MCF 10A (cell line): ENCODE data around the gene RCBTB2. TPM values are rescaled to one million over a fixed set of nuclear protein-coding genes. Genes with fewer than 3 reads are reported as not detected.

Experiments
- BruUV-seq: library from RNA; stranded (reverse); fragments of 400-500 nt; replicated peaks from 2 replicates; lab custom pipeline; 2021; lab: Mats Ljungman, UMichigan
- CTCF ChIA-PET: fragments of 300-600 bp; sonication (Branson Sonifier 250); formaldehyde crosslinking; extraction: SDS; loops from one replicate; lab custom pipeline; 2021; ENCODE audit warnings: antibody characterized with exemption, inconsistent platforms; lab: Yijun Ruan, JAX
- POLR2A ChIA-PET: fragments of 300-600, 350-650 bp; sonication (Branson Sonifier 250); formaldehyde crosslinking; extraction: SDS; loops from one replicate; lab custom pipeline; 2020; ENCODE audit warnings: antibody characterized with exemption, inconsistent platforms; lab: Yijun Ruan, JAX
- DNase-seq: peaks from one replicate; pipeline ENCODE4 v3.0.0-alpha.2; 2018; ENCODE audit not compliant: unreplicated experiment
- H3K27ac Mint-ChIP-seq: one replicate; pipeline ENCODE4 v1.8.0; 2022; ENCODE audit warnings: mild to moderate bottlenecking, low read depth, mixed read lengths; ENCODE audit not compliant: unreplicated experiment
- H3K27me3 Mint-ChIP-seq: one replicate; pipeline ENCODE4 v1.8.0; 2022; ENCODE audit warnings: mixed read lengths; ENCODE audit not compliant: insufficient read depth, unreplicated experiment
- H3K36me3 Mint-ChIP-seq: one replicate; pipeline ENCODE4 v1.8.0; 2022; ENCODE audit warnings: mild to moderate bottlenecking, moderate library complexity, mixed read lengths; ENCODE audit not compliant: insufficient read depth, unreplicated experiment
- H3K4me1 Mint-ChIP-seq: one replicate; pipeline ENCODE4 v1.8.0; 2022; ENCODE audit warnings: mixed read lengths; ENCODE audit not compliant: insufficient read depth, unreplicated experiment
- H3K4me3 Mint-ChIP-seq: one replicate; pipeline ENCODE4 v1.8.0; 2022; ENCODE audit warnings: mild to moderate bottlenecking, moderate library complexity, mixed read lengths; ENCODE audit not compliant: unreplicated experiment
- H3K9me3 Mint-ChIP-seq: one replicate; pipeline ENCODE4 v1.8.0; 2022; ENCODE audit warnings: mixed read lengths; ENCODE audit not compliant: unreplicated experiment
- intact Hi-C: fragments of 100-400 bp; cut with micrococcal nuclease; formaldehyde crosslinking; loops from 2 replicates; pipeline ENCODE4 v1.14.1; 2022
- total RNA-seq: library from RNA; stranded (reverse); gene quantifications from 2 replicates; pipeline ENCODE4 v1.2.3, GENCODE V29; 2022
- TF ChIP-seq, protein P1 (sequence below): fragments of 200-600 bp; IDR thresholded peaks from one replicate; pipeline ENCODE4 v1.8.0; 2022; ENCODE audit warnings: antibody characterized with exemption, mild to moderate bottlenecking; ENCODE audit not compliant: unreplicated experiment

RCBTB2 gene
- total RNA-seq, 1 experiment from 2014 or later = 2.4 TPM

DNA sequence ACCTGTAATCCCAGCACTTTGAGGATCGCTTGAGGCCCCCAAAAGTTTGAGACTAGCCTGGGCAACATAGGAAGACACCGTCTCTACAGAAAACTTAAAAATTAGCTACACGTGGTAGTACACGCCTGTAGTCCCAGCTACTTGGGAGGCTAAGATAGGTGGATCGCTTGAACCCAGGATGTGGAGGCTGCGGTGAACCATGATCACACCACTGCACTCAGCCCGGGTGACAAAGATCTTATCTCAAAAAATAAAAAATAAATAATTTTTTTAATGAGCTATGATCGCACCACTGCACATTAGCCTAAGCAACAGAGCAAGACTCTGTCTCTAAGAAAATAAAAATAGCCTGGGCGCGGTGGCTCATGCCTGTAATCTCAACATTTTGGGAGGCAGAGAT lies 6.6 kb downstream of the RCBTB2 start:
- TF ChIP-seq, protein P1, sequence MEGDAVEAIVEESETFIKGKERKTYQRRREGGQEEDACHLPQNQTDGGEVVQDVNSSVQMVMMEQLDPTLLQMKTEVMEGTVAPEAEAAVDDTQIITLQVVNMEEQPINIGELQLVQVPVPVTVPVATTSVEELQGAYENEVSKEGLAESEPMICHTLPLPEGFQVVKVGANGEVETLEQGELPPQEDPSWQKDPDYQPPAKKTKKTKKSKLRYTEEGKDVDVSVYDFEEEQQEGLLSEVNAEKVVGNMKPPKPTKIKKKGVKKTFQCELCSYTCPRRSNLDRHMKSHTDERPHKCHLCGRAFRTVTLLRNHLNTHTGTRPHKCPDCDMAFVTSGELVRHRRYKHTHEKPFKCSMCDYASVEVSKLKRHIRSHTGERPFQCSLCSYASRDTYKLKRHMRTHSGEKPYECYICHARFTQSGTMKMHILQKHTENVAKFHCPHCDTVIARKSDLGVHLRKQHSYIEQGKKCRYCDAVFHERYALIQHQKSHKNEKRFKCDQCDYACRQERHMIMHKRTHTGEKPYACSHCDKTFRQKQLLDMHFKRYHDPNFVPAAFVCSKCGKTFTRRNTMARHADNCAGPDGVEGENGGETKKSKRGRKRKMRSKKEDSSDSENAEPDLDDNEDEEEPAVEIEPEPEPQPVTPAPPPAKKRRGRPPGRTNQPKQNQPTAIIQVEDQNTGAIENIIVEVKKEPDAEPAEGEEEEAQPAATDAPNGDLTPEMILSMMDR = no peak
- Mint-ChIP-seq H3K9me3 (no peaks in the 10 kb centered on the region), H3K4me1 (no peaks in the 10 kb centered on the region), H3K27ac (no peak overlapping the region), H3K36me3 (peaks cover 2% of the 10 kb centered on the region), H3K4me3 (no peak overlapping the region), H3K27me3 (no peaks in the 10 kb centered on the region)
- ChIA-PET POLR2A (interaction anchor here (1.0 kb wide), 1 partner anchor 9 kb away, joined by 3 read pairs; no protein-coding TSS in a partner anchor), CTCF (interaction anchor here (0.6 to 1.1 kb wide), 2 partner anchors 9 to 87 kb away, joined by 3 to 4 read pairs; no protein-coding TSS in a partner anchor)
- no peak for DNase-seq
- no TSS peak for BruUV-seq
- intact Hi-C loops = no loop called here

- TF ChIP-seq, protein P1 = no peak
- CTCF ChIA-PET = interaction anchor here (0.6 to 0.7 kb wide), 2 partner anchors 12 to 1649 kb away, joined by 3 read pairs; no protein-coding TSS in a partner anchor
- DNase-seq = no peak
- peaks cover 7% of the 10 kb centered on the region for H3K36me3 Mint-ChIP-seq
- POLR2A ChIA-PET = interaction anchor here (1.2 to 1.8 kb wide), 3 partner anchors 8 to 17 kb away, joined by 3 to 8 read pairs (median 8); partner anchors contain the start of gene RCBTB2
- BruUV-seq = no TSS peak
- H3K27ac Mint-ChIP-seq = no peak overlapping the region
- H3K4me1 Mint-ChIP-seq = no peaks in the 10 kb centered on the region
- H3K27me3 Mint-ChIP-seq = no peaks in the 10 kb centered on the region
- intact Hi-C loops = no loop called here
- H3K9me3 Mint-ChIP-seq = no peaks in the 10 kb centered on the region
- H3K4me3 Mint-ChIP-seq = no peak overlapping the region
These were observed 14.8 kb downstream of the RCBTB2 start for GRCh38 chr13:48518083-48518482.

GRCh38 chr13:48515732-48516131 lies 17.1 kb downstream of the RCBTB2 start:
- CTCF ChIA-PET = interaction anchor here (1.1 to 1.2 kb wide), 2 partner anchors 11 to 18 kb away, joined by 3 read pairs; no protein-coding TSS in a partner anchor
- intact Hi-C loops = no loop called here
- TF ChIP-seq, protein P1 = no peak
- no peaks in the 10 kb centered on the region for H3K27me3 Mint-ChIP-seq
- H3K9me3 Mint-ChIP-seq = no peaks in the 10 kb centered on the region
- no peaks in the 10 kb centered on the region for H3K4me1 Mint-ChIP-seq
- peaks cover 7% of the 10 kb centered on the region for H3K36me3 Mint-ChIP-seq
- H3K4me3 Mint-ChIP-seq = no peak overlapping the region
- no TSS peak for BruUV-seq
- no peak overlapping the region for H3K27ac Mint-ChIP-seq
- POLR2A ChIA-PET = no interaction called here
- no peak for DNase-seq

GRCh38 chr13:48514793-48515192 lies 18.1 kb downstream of the RCBTB2 start:
- H3K4me3 Mint-ChIP-seq = no peak overlapping the region
- intact Hi-C loops = no loop called here
- CTCF ChIA-PET = no interaction called here
- TF ChIP-seq, protein P1 = no peak
- no peaks in the 10 kb centered on the region for H3K27me3 Mint-ChIP-seq
- no peaks in the 10 kb centered on the region for H3K9me3 Mint-ChIP-seq
- no peak overlapping the region for H3K27ac Mint-ChIP-seq
- no peak for DNase-seq
- no peaks in the 10 kb centered on the region for H3K4me1 Mint-ChIP-seq
- BruUV-seq = no TSS peak
- H3K36me3 Mint-ChIP-seq = peaks cover 13% of the 10 kb centered on the region
- POLR2A ChIA-PET = no interaction called here
